HK-2 (cell line): Measurements from ENCODE around the gene TMEM131L.
"Not testable (repeated sequence)": the region's sequence is repeated elsewhere in the genome, so short reads cannot be mapped to it uniquely, and the experiment has no call there.

Experiments used
- DNase-seq: peaks from one replicate; pipeline ENCODE4 v3.0.0-alpha.2; 2018; ENCODE audit not compliant: unreplicated experiment

TMEM131L gene

GRCh38 chr4:153507310-153508073, 41.3 kb downstream of the TMEM131L start:
- DNase-seq = no peak

GRCh38 chr4:153509212-153509611, 43.1 kb downstream of the TMEM131L start:
- DNase-seq = not testable (repeated sequence)

GRCh38 chr4:153509724-153510123, 43.6 kb downstream of the TMEM131L start:
- no peak for DNase-seq

- DNase-seq = no peak
Observed at GRCh38 chr4:153510252-153511001, 44.3 kb downstream of the TMEM131L start.

- no peak for DNase-seq
Observed at GRCh38 chr4:153511104-153511503, 44.9 kb downstream of the TMEM131L start.

GRCh38 chr4:153512162-153512852, 46.1 kb downstream of the TMEM131L start:
- no peak for DNase-seq

GRCh38 chr4:153512952-153513500, 46.9 kb downstream of the TMEM131L start:
- no peak for DNase-seq

- DNase-seq = no peak
Observed at GRCh38 chr4:153513596-153513995, 47.4 kb downstream of the TMEM131L start.

- no peak for DNase-seq
Observed at GRCh38 chr4:153514001-153514526, 47.9 kb downstream of the TMEM131L start.

- DNase-seq = no peak
Observed at GRCh38 chr4:153514688-153515426, 48.7 kb downstream of the TMEM131L start.

GRCh38 chr4:153517159-153517558, 51.0 kb downstream of the TMEM131L start:
- DNase-seq = no peak

GRCh38 chr4:153518001-153518400, 51.8 kb downstream of the TMEM131L start:
- no peak for DNase-seq

- no peak for DNase-seq
Observed at GRCh38 chr4:153518637-153519389, 52.7 kb downstream of the TMEM131L start.

- DNase-seq = no peak
Observed at GRCh38 chr4:153519687-153520086, 53.5 kb downstream of the TMEM131L start.

GRCh38 chr4:153520227-153520626, 54.1 kb downstream of the TMEM131L start:
- DNase-seq = no peak

GRCh38 chr4:153520801-153521329, 54.7 kb downstream of the TMEM131L start:
- no peak for DNase-seq

GRCh38 chr4:153521478-153521877, 55.3 kb downstream of the TMEM131L start:
- no peak for DNase-seq

GRCh38 chr4:153521999-153522801, 56.0 kb downstream of the TMEM131L start:
- no peak for DNase-seq

GRCh38 chr4:153522802-153523094, 56.6 kb downstream of the TMEM131L start:
- no peak for DNase-seq
